ENCODE results near the gene DNAAF5.

Gene DNAAF5

GRCh38 chr7:754531-755412 lies 28.3 kb downstream of the DNAAF5 start:
- no peak for DNase-seq (ENCODE audit: low read depth)
- TF ChIP-seq CTCF (IDR thresholded peaks at IDR 0.05; ENCODE audit: control insufficient read depth, insufficient read depth, low read depth, low read length, missing control alignments) = no peak
- no peak overlapping the region for H3K4me3 ChIP-seq (ENCODE audit: control insufficient read depth, low read depth, low read length)

DNA sequence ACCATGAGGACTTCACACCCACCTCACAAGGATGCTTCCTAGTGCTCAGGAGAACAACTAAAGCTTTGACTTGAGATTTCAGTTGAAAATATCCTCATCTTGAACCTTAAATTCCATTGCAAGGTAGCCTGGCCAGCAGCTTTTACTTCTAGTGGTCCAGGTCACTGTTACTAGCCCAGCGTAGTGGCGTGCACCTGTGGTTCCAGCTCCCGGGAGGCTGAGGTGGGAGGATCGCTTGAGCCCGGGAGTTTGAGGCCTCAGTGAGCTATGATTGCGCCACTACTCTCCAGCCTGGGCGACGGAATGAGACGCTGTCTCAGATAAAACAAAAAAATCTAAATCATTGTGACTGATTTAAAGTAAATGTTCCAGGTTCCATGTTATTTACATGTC lies 28.9 kb downstream of the DNAAF5 start:
- DNase-seq (ENCODE audit: low read depth) = no peak
- H3K4me3 ChIP-seq (ENCODE audit: control insufficient read depth, low read depth, low read length) = no peak overlapping the region
- no peak for TF ChIP-seq CTCF (IDR thresholded peaks at IDR 0.05; ENCODE audit: control insufficient read depth, insufficient read depth, low read depth, low read length, missing control alignments)

DNA sequence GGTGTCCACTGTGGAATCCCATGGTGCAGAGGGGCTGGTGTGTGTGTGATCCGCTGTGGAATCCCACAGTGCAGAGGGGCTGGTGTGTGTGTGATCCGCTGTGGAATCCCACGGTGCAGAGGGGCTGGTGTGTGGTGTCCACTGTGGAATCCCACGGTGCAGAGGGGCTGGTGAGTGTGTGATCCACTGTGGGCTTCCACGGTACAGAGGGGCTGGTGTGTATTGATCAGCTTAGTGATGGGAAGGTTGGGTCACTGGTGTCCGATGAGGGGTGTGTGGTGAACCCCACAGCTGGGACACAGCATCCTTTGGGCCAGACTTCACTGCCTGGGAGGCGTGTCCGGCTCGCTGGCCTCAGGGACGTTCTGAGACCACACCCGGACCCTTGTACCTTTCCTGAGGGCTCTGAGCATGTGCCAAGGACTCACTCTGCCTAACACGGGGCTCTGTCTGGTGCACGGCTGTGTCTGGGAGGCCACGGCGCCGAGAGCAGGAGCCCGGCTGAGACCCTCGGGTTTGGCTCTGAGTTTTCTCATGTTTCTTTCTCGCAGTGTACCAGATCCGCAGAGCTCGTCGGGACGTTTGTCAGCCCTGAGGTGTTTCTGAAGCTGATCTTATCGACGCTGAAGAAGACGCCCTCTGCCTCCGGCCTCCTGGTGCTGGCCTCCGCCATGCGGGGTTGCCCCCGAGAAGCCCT lies 29.9 kb downstream of the DNAAF5 start:
- H3K4me3 ChIP-seq (ENCODE audit: control insufficient read depth, low read depth, low read length) = no peak overlapping the region
- no peak for TF ChIP-seq CTCF (IDR thresholded peaks at IDR 0.05; ENCODE audit: control insufficient read depth, insufficient read depth, low read depth, low read length, missing control alignments)
- no peak for DNase-seq (ENCODE audit: low read depth)

GRCh38 chr7:756928-757560 lies 30.5 kb downstream of the DNAAF5 start:
- no peak for DNase-seq (ENCODE audit: low read depth)
- no peak for TF ChIP-seq CTCF (IDR thresholded peaks at IDR 0.05; ENCODE audit: control insufficient read depth, insufficient read depth, low read depth, low read length, missing control alignments)
- no peak overlapping the region for H3K4me3 ChIP-seq (ENCODE audit: control insufficient read depth, low read depth, low read length)

GRCh38 chr7:757741-758163 lies 31.3 kb downstream of the DNAAF5 start:
- no peak for TF ChIP-seq CTCF (IDR thresholded peaks at IDR 0.05; ENCODE audit: control insufficient read depth, insufficient read depth, low read depth, low read length, missing control alignments)
- H3K4me3 ChIP-seq (ENCODE audit: control insufficient read depth, low read depth, low read length) = no peak overlapping the region
- no peak for DNase-seq (ENCODE audit: low read depth)

GRCh38 chr7:759569-759968 lies 33.1 kb downstream of the DNAAF5 start:
- TF ChIP-seq CTCF (IDR thresholded peaks at IDR 0.05; ENCODE audit: control insufficient read depth, insufficient read depth, low read depth, low read length, missing control alignments) = no peak
- H3K4me3 ChIP-seq (ENCODE audit: control insufficient read depth, low read depth, low read length) = no peak overlapping the region
- DNase-seq (ENCODE audit: low read depth) = no peak
